ENCODE measurements around the gene SPEG.

The SPEG gene

GRCh38 chr2:219496247-219496824, 61.7 kb downstream of the SPEG start:
- DNase-seq (ENCODE audit: low read depth in 2 of 2), result no peak

- no peak for DNase-seq (ENCODE audit: low read depth in 2 of 2)
Measured at GRCh38 chr2:219496825-219497494, 62.3 kb downstream of the SPEG start.

- DNase-seq (ENCODE audit: low read depth in 2 of 2), result no peak
Measured at GRCh38 chr2:219497495-219498279, 63.0 kb downstream of the SPEG start.

GRCh38 chr2:219498280-219499057, 63.8 kb downstream of the SPEG start, which contains the start of gene GMPPA:
Gene GMPPA (plus strand): TSS chr2:219498891. CDS start chr2:219499976, 1,085 bp downstream.
- DNase-seq (ENCODE audit: low read depth in 2 of 2), result peak; percentile 85 to 88

GRCh38 chr2:219499058-219499307, 64.3 kb downstream of the SPEG start:
- DNase-seq (ENCODE audit: low read depth in 2 of 2), result no peak

GRCh38 chr2:219499555-219499954, 64.9 kb downstream of the SPEG start:
- DNase-seq (ENCODE audit: low read depth in 2 of 2), result no peak

GRCh38 chr2:219500135-219500534, 65.5 kb downstream of the SPEG start:
- DNase-seq (ENCODE audit: low read depth in 2 of 2), result no peak

- DNase-seq (ENCODE audit: low read depth in 2 of 2), result no peak
Measured at GRCh38 chr2:219501849-219502248, 67.2 kb downstream of the SPEG start.

- DNase-seq (ENCODE audit: low read depth in 2 of 2), result no peak
Measured at GRCh38 chr2:219502618-219503017, 68.0 kb downstream of the SPEG start.

GRCh38 chr2:219505585-219505984, 70.9 kb downstream of the SPEG start:
- no peak for DNase-seq (ENCODE audit: low read depth in 2 of 2)

- no peak for DNase-seq (ENCODE audit: low read depth in 2 of 2)
Measured at GRCh38 chr2:219506153-219506801, 71.6 kb downstream of the SPEG start.

- DNase-seq (ENCODE audit: low read depth in 2 of 2), result no peak
Measured at GRCh38 chr2:219506802-219507526, 72.3 kb downstream of the SPEG start.

- DNase-seq (ENCODE audit: low read depth in 2 of 2), result no peak
Measured at GRCh38 chr2:219507581-219508443, 73.2 kb downstream of the SPEG start.

GRCh38 chr2:219508444-219508734, 73.7 kb downstream of the SPEG start:
- DNase-seq (ENCODE audit: low read depth in 2 of 2), result no peak

- DNase-seq (ENCODE audit: low read depth in 2 of 2), result no peak
Measured at GRCh38 chr2:219508971-219509779, 74.5 kb downstream of the SPEG start.

GRCh38 chr2:219509780-219510511, 75.3 kb downstream of the SPEG start:
- DNase-seq (ENCODE audit: low read depth in 2 of 2), result no peak

- DNase-seq (ENCODE audit: low read depth in 2 of 2), result no peak
Measured at GRCh38 chr2:219510512-219511135, 76.0 kb downstream of the SPEG start.

- no peak for DNase-seq (ENCODE audit: low read depth in 2 of 2)
Measured at GRCh38 chr2:219511547-219512325, 77.1 kb downstream of the SPEG start.
